ENCODE data around the gene BTBD2.

GRCh38 chr19:2039959-2040646, 24.6 kb upstream of the BTBD2 start:
- TF ChIP-seq CTCF (IDR thresholded peaks at IDR 0.05; ENCODE audit: low read depth, low read length, missing input control) (no peak), REST (IDR thresholded peaks at IDR 0.05) (no peak), YY1 (IDR thresholded peaks at IDR 0.05) (no peak), EGR1 (IDR thresholded peaks at IDR 0.05; ENCODE audit: low read depth in 2 of 2) (no peak), TAF1 (conservative IDR thresholded peaks at IDR 0.05) (no peak), JUND (IDR thresholded peaks at IDR 0.05) (no peak), RAD21 (IDR thresholded peaks at IDR 0.05) (no peak), FOXA1 (IDR thresholded peaks at IDR 0.05) (no peak), GABPA (IDR thresholded peaks at IDR 0.05 in 1 of 2, conservative IDR thresholded peaks at IDR 0.05 in 1 of 2) (no peak)
- TF ChIP-seq, protein P1, sequence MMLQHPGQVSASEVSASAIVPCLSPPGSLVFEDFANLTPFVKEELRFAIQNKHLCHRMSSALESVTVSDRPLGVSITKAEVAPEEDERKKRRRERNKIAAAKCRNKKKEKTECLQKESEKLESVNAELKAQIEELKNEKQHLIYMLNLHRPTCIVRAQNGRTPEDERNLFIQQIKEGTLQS (IDR thresholded peaks at IDR 0.05) = no peak
- TF ChIP-seq, protein P2, sequence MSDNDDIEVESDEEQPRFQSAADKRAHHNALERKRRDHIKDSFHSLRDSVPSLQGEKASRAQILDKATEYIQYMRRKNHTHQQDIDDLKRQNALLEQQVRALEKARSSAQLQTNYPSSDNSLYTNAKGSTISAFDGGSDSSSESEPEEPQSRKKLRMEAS (IDR thresholded peaks at IDR 0.05) = no peak

Measured in liver (tissue), 3 donors.